Measurements from ENCODE around the gene CFAP97.

DNA sequence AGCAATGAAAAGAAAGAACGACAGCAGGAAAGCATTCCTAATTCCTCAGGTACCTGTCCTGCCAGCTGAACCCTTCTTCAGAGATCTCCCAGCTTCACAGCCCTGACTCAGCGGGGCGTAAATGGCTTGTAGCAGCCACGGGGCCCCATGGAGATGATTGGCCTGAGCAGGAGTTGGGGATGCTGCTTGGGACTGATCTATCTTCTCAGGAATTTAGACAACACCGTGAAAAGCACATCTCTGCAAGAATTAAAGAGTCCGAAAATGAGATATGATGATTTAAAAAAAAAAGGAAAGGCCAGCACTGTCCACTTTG lies 83.2 kb downstream of the CFAP97 start:
- TF ChIP-seq, protein P1, sequence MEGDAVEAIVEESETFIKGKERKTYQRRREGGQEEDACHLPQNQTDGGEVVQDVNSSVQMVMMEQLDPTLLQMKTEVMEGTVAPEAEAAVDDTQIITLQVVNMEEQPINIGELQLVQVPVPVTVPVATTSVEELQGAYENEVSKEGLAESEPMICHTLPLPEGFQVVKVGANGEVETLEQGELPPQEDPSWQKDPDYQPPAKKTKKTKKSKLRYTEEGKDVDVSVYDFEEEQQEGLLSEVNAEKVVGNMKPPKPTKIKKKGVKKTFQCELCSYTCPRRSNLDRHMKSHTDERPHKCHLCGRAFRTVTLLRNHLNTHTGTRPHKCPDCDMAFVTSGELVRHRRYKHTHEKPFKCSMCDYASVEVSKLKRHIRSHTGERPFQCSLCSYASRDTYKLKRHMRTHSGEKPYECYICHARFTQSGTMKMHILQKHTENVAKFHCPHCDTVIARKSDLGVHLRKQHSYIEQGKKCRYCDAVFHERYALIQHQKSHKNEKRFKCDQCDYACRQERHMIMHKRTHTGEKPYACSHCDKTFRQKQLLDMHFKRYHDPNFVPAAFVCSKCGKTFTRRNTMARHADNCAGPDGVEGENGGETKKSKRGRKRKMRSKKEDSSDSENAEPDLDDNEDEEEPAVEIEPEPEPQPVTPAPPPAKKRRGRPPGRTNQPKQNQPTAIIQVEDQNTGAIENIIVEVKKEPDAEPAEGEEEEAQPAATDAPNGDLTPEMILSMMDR (conservative IDR thresholded peaks at IDR 0.05 in 1 of 2, IDR thresholded peaks at IDR 0.05 in 1 of 2; ENCODE audit: extremely low read depth in 1 of 2, insufficient read depth in 1 of 2, low read depth in 1 of 2, low read length in 2 of 2): no peak
- TF ChIP-seq EZH2 (IDR thresholded peaks at IDR 0.05; ENCODE audit: borderline replicate concordance, low read length): no peak
